GM06990 (cell line): ENCODE results near the gene LZTS2.

ENCODE experiments used
- DNase-seq: peaks from one replicate; pipeline ENCODE4 v3.0.0-alpha.2; 2011; ENCODE audit not compliant: insufficient read length; ENCODE audit errors: extremely low read depth
- H3K27me3 ChIP-seq: replicated peaks from 2 replicates; pipeline ENCODE4 v1.6.0; 2011; ENCODE audit warnings: low read length; ENCODE audit not compliant: control insufficient read depth, insufficient read depth
- H3K36me3 ChIP-seq: 2 replicates; pipeline ENCODE4 v1.5.1; 2011; ENCODE audit warnings: low read length; ENCODE audit not compliant: control insufficient read depth, insufficient read depth
- H3K4me3 ChIP-seq: replicated peaks from 2 replicates; pipeline ENCODE4 v1.5.1; 2011; ENCODE audit warnings: low read depth, mild to moderate bottlenecking, control low read depth, low read length
- TF ChIP-seq, protein P1 (sequence below): IDR thresholded peaks from 2 replicates; pipeline ENCODE4 v1.5.1; 2011; ENCODE audit warnings: low read length, control low read depth, mild to moderate bottlenecking, inconsistent platforms; ENCODE audit not compliant: insufficient read depth, poor library complexity, severe bottlenecking

LZTS2 gene

DNA sequence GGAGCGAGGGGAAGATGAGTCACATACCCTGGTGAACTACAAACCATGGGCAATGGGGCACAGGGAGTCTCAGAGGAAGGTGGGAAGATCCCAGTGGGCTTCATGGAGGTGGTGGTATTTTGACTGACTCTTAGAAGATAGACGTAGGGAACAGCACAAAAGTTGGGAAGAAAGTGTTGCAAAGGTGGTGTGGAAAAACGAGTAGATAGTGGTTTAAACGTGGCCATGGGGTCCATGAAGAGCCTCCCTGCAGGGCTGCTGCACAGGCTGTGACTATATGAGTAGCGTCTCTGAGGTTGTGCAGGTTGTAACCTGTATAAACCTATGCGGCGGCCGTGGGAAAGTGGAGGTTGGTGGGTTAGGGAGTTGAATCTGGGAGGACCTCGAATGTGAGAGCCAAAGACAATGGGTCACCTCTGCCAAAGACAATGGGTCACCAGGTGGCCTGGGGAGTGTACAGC, 13.8 kb downstream of the LZTS2 start:
- TF ChIP-seq, protein P1, sequence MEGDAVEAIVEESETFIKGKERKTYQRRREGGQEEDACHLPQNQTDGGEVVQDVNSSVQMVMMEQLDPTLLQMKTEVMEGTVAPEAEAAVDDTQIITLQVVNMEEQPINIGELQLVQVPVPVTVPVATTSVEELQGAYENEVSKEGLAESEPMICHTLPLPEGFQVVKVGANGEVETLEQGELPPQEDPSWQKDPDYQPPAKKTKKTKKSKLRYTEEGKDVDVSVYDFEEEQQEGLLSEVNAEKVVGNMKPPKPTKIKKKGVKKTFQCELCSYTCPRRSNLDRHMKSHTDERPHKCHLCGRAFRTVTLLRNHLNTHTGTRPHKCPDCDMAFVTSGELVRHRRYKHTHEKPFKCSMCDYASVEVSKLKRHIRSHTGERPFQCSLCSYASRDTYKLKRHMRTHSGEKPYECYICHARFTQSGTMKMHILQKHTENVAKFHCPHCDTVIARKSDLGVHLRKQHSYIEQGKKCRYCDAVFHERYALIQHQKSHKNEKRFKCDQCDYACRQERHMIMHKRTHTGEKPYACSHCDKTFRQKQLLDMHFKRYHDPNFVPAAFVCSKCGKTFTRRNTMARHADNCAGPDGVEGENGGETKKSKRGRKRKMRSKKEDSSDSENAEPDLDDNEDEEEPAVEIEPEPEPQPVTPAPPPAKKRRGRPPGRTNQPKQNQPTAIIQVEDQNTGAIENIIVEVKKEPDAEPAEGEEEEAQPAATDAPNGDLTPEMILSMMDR, result no peak
- DNase-seq, result no peak

DNA sequence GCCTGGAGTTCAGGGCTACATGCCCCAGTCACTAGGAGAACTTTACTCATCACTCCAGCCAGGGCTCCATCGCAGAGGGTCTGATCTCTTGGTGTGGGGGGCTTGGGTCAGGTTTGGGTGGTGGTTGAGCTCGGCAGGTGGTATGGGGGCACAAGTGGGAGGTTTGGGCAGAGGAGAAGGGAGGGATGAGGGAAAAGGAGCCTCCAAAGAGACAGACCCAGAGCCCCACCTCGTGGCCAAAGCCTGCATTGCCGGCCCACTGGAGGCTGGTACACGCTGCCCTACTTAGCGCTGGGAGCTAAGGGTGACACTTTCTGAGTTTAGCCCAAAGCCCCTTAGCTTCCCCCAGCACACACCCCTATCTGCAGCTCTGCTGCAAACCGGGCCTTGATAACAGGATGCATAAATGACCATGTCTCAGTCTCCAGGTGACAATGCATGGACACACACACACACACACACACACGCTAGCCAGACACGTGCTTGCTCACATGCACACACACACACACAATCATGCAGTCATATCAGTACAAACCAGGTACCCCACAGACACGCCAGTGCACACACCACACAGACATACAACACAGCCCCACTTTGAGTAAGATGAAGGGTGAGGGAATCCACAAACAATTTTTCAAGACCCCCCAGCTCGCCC, 14.7 kb downstream of the LZTS2 start:
- TF ChIP-seq, protein P1, result peak; percentile 98
- Histone ChIP-seq H3K4me3 (no peak overlapping the region), H3K27me3 (peaks cover 2% of the 10 kb centered on the region), H3K36me3 (no peaks in the 10 kb centered on the region)
- peak; percentile 52 for DNase-seq

More for the DNA sequence above, 13.8 kb downstream of the LZTS2 start:
- Histone ChIP-seq H3K27me3 (peaks cover 2% of the 10 kb centered on the region), H3K4me3 (no peak overlapping the region), H3K36me3 (no peaks in the 10 kb centered on the region)

DNA sequence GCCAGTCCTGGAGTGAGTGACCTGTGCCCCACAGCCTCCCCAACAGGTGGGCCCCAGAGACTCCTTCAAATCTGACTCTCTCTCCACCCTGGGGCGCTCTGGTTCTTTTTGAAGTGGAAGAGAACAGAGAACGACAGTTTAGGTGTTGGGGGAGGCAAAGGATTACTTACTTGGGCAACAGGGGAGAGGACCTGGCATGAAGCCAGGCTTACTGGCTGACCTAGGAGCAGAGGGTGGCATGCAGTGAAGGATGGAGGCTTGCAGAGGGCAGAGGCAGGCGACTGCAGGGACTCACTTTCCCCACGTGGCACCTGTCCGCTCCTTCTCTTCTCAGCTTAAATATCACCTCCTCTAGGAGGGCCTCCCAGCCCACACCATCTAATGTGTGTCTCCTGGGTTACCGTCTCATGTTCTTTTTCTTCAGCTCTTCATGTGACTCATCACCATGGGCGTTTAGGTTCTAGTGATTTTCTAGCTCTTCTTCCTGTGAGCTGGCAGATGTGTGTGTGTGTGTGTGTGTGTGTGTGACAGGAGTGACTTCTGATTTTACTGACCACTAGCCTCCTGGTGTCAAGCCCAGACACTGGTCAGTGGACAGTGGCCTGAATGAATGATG, 15.5 kb downstream of the LZTS2 start:
- H3K27me3 ChIP-seq, result peaks cover 2% of the 10 kb centered on the region
- TF ChIP-seq, protein P1, result no peak
- no peak overlapping the region for H3K4me3 ChIP-seq
- no peak for DNase-seq
- no peaks in the 10 kb centered on the region for H3K36me3 ChIP-seq

DNA sequence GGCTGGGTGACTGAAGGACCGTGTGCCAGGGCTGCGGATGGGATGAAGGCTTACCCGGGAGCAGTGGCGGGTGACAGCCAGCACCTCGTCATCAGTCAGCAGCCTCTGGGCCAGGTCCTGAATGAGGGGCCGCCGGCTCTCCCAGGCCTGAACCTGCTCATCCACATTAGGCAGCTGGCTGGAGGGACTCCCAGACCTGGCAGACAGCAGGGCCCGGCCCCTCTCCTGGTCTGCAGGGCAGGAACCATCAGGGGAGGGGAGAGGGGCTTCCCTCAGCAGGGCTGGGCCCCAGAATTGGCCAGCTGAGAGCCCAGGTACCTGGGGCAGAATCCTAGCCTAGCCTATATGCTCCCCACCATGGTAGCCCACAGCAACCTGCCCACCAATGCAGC, 16.0 kb downstream of the LZTS2 start:
- DNase-seq, result no peak
- Histone ChIP-seq H3K36me3 (no peaks in the 10 kb centered on the region), H3K27me3 (peaks cover 2% of the 10 kb centered on the region), H3K4me3 (no peak overlapping the region)
- TF ChIP-seq, protein P1, result no peak

DNA sequence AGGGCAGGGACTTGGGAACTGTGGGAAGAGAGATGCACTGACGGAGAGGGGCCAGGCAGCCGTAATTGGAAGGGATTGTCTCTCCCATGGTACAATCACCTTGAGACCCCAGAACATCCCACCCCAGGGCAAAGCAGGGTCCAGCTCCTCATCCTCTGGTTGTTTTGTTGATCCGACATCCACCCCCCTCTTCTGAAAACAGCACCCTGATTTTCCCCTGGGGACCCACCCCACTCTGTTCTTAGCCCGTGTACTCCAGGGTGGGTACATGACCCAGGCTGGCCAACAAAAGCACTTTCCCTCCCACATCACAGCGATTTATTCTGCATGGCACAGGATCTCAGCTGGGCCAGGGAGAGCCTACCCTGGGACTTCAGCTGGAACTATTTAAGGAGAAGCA, 17.2 kb downstream of the LZTS2 start:
- peaks cover 2% of the 10 kb centered on the region for H3K27me3 ChIP-seq
- DNase-seq, result no peak
- H3K36me3 ChIP-seq, result no peaks in the 10 kb centered on the region
- TF ChIP-seq, protein P1, result no peak
- no peak overlapping the region for H3K4me3 ChIP-seq

DNA sequence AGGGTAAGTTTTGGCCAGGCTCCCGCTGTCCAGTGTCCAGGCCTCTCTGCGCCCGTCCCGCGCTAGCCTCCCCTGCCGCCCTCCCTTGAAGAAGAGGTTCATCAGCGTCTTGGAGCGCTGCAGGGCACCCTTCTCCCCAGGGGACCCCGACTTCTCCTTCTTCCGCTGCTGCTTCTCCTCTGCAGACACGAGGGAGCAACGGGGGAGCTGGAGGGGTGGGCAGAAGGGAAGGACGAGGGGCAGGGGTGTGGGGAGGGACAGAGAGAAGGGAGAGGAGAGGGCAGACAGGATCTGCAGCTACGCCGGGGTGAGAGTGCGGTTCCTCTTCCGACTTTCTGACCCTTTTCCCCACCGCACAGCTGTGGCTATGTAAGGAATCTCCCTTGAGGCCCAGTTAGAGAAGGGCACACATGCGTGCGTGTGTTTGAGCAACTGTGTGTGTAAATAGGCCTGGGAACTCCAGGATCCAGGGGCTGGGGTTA, 18.6 kb downstream of the LZTS2 start:
- no peak for DNase-seq
- H3K36me3 ChIP-seq, result no peaks in the 10 kb centered on the region
- H3K27me3 ChIP-seq, result peaks cover 2% of the 10 kb centered on the region
- TF ChIP-seq, protein P1, result no peak
- H3K4me3 ChIP-seq, result no peak overlapping the region
